Calu3 (cell line): Measurements from ENCODE around the gene HNRNPA2B1. TPM values are rescaled to one million over a fixed set of nuclear protein-coding genes. Genes with fewer than 3 reads are reported as not detected.

ENCODE experiments used
- BruUV-seq: library from RNA; stranded (reverse); fragments of 400-500 nt; replicated peaks from 2 replicates; lab custom pipeline; 2021; lab: Mats Ljungman, UMichigan
- CTCF ChIA-PET: fragments of 300-600 bp; sonication (Branson Sonifier 250); formaldehyde crosslinking; loops from one replicate; lab custom pipeline; 2022; ENCODE audit warnings: antibody characterized with exemption; lab: Charles Lee
- DNase-seq: peaks from one replicate; pipeline ENCODE4 v3.0.0; 2022
- H3K27ac Mint-ChIP-seq: one replicate; pipeline ENCODE4 v1.8.0; 2022; ENCODE audit warnings: mixed read lengths; ENCODE audit not compliant: unreplicated experiment
- H3K27me3 Mint-ChIP-seq: one replicate; pipeline ENCODE4 v1.8.0; 2022; ENCODE audit warnings: mixed read lengths; ENCODE audit not compliant: unreplicated experiment
- H3K36me3 Mint-ChIP-seq: one replicate; pipeline ENCODE4 v1.8.0; 2022; ENCODE audit warnings: mild to moderate bottlenecking, moderate library complexity, mixed read lengths; ENCODE audit not compliant: insufficient read depth, unreplicated experiment
- H3K4me1 Mint-ChIP-seq: one replicate; pipeline ENCODE4 v1.8.0; 2022; ENCODE audit warnings: mild to moderate bottlenecking, low read depth, mixed read lengths; ENCODE audit not compliant: unreplicated experiment
- H3K4me3 Mint-ChIP-seq: one replicate; pipeline ENCODE4 v1.8.0; 2022; ENCODE audit warnings: mild to moderate bottlenecking, low read depth, moderate library complexity, mixed read lengths; ENCODE audit not compliant: unreplicated experiment
- H3K9me3 Mint-ChIP-seq: one replicate; pipeline ENCODE4 v1.8.0; 2022; ENCODE audit warnings: low read depth, mixed read lengths; ENCODE audit not compliant: unreplicated experiment
- intact Hi-C: fragments of 100-400 bp; cut with micrococcal nuclease; formaldehyde crosslinking; loops from one replicate; pipeline ENCODE4 v1.10.0; 2022; ENCODE audit not compliant: unreplicated experiment
- total RNA-seq: library from RNA; stranded (reverse); gene quantifications from 2 replicates; pipeline ENCODE4 v1.2.3, GENCODE V29; 2022
- TF ChIP-seq, protein P1 (sequence below): fragments of 200-600 bp; IDR thresholded peaks from one replicate; pipeline ENCODE4 v1.8.0; 2022; ENCODE audit warnings: antibody characterized with exemption; ENCODE audit not compliant: unreplicated experiment

HNRNPA2B1 gene
- total RNA-seq, 1 experiment from 2014 or later = 924 TPM

DNA sequence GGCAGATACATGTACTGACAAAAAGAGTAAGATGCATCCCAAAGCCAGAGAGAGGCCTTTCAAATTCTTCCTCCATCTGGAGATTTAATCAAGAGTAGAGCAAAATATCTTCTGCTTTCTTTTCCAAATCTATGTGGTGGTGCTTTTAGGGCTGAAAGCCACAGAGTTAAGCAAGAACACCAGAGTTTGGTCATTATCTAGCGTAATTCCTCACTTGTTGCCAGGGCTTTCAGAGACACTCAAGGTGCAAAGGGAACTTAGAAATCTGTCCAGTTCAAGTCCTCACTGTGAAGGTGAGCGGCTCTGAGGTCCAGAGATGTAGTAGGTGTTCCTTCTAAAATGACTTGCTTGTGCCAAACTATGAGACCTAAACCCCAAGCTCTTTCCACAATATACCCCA lies 59.5 kb downstream of the HNRNPA2B1 start:
- peaks cover 5% of the 10 kb centered on the region for H3K36me3 Mint-ChIP-seq
- no peaks in the 10 kb centered on the region for H3K9me3 Mint-ChIP-seq
- peaks cover 23% of the 10 kb centered on the region for H3K4me1 Mint-ChIP-seq
- CTCF ChIA-PET = no interaction called here
- H3K4me3 Mint-ChIP-seq = no peak overlapping the region
- BruUV-seq = no TSS peak
- TF ChIP-seq, protein P1, sequence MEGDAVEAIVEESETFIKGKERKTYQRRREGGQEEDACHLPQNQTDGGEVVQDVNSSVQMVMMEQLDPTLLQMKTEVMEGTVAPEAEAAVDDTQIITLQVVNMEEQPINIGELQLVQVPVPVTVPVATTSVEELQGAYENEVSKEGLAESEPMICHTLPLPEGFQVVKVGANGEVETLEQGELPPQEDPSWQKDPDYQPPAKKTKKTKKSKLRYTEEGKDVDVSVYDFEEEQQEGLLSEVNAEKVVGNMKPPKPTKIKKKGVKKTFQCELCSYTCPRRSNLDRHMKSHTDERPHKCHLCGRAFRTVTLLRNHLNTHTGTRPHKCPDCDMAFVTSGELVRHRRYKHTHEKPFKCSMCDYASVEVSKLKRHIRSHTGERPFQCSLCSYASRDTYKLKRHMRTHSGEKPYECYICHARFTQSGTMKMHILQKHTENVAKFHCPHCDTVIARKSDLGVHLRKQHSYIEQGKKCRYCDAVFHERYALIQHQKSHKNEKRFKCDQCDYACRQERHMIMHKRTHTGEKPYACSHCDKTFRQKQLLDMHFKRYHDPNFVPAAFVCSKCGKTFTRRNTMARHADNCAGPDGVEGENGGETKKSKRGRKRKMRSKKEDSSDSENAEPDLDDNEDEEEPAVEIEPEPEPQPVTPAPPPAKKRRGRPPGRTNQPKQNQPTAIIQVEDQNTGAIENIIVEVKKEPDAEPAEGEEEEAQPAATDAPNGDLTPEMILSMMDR = no peak
- intact Hi-C loops = no loop called here
- DNase-seq = no peak
- H3K27me3 Mint-ChIP-seq = no peaks in the 10 kb centered on the region
- H3K27ac Mint-ChIP-seq = no peak overlapping the region

DNA sequence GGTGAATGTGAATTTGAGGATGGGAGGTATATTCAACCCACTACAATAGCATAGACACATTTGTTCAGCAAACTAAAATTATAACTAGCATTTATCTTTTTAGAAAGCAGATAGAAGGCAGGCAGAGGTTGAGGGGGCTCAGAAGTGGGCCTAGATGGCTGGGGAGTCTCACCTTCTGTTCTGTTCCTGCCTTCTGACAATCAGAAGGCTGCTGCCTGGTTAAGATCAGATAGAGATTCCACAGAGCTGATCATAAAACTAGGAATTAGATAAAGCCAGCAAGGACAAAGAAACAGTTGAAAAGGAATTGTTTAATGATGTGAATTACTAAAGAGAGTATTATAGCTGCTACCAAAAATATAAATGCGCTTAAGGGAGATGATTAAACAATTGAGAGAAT lies 60.2 kb downstream of the HNRNPA2B1 start:
- intact Hi-C loops = no loop called here
- TF ChIP-seq, protein P1 = no peak
- BruUV-seq = no TSS peak
- no peak overlapping the region for H3K27ac Mint-ChIP-seq
- H3K36me3 Mint-ChIP-seq = peaks cover 5% of the 10 kb centered on the region
- no peaks in the 10 kb centered on the region for H3K27me3 Mint-ChIP-seq
- no peaks in the 10 kb centered on the region for H3K9me3 Mint-ChIP-seq
- CTCF ChIA-PET = no interaction called here
- H3K4me3 Mint-ChIP-seq = no peak overlapping the region
- peaks cover 23% of the 10 kb centered on the region for H3K4me1 Mint-ChIP-seq
- no peak for DNase-seq

Other genes starting within 250 kb of the HNRNPA2B1 start
- gene NFE2L3, start 48.5 kb downstream of the HNRNPA2B1 start, total RNA-seq = 74.3 and 108 TPM in 2 replicates
- gene CBX3, start 999 bp upstream of the HNRNPA2B1 start, total RNA-seq = 390 and 417 TPM in 2 replicates
- 19.6 and 22.1 TPM in 2 replicates for gene SNX10, start 91.1 kb upstream of the HNRNPA2B1 start, total RNA-seq